OCI-LY1 (cell line): ENCODE data around the gene PDZRN3.

Experiments
- CTCF ChIP-seq: fragments of 200-600 bp; sonication (generic), shearing (Covaris generic); IDR thresholded peaks from 2 replicates; pipeline ENCODE4 v1.5.1; 2017; ENCODE audit warnings: mild to moderate bottlenecking, antibody characterized with exemption, low read length, moderate library complexity, mixed read lengths
- EZH2 ChIP-seq: fragments of 200-600 bp; sonication (generic), shearing (Covaris generic); IDR thresholded peaks from 2 replicates; pipeline ENCODE4 v1.8.0; 2017; ENCODE audit warnings: borderline replicate concordance, mixed run types, mild to moderate bottlenecking, antibody characterized with exemption, low read length, moderate library complexity, mixed read lengths

- TF ChIP-seq CTCF (no peak), EZH2 (no peak)
Observed at GRCh38 chr3:73575519-73575918, 49.2 kb downstream of the PDZRN3 start.
